ENCODE results near the gene ATP6V1F.

ATP6V1F gene

GRCh38 chr7:128885370-128886187 is 22.9 kb downstream of the ATP6V1F start:
- DNase-seq, result no peak

GRCh38 chr7:128886391-128887168 is 23.9 kb downstream of the ATP6V1F start:
- no peak for DNase-seq

DNA sequence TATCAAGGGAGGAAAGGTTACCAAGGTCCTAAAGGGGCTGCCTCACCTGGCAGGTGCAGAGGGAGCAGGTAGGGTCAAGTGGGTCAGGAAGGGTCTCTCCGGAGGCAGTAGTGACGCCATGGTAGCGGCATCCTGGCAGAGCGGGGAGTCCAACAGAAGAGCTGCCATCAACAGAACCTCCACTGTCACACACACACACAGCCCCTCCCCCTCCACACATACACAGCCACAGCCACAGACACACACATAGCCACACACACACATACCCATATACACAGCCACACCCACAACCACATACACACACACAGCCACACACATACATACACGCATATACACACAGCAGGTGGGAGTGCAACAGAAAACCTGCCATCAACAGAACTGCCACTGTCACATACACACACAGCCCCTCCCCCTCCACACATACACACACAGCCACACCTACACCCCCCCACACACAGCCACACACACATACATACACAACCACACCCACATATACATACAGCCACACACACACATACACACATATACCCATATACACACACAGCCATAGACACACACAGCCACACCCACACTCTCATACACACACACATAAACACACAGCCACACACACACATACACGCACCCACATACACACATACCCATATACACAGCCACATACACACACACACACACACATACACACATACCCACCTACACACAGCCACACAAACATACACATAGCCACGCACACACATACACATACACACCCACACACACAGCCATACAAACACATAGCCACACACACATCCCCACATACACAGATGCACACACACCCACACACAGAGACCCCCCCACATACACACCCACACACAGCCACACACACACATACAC is 24.7 kb downstream of the ATP6V1F start:
- no peak for DNase-seq

GRCh38 chr7:128888039-128888755 is 25.5 kb downstream of the ATP6V1F start:
- no peak for DNase-seq

DNA sequence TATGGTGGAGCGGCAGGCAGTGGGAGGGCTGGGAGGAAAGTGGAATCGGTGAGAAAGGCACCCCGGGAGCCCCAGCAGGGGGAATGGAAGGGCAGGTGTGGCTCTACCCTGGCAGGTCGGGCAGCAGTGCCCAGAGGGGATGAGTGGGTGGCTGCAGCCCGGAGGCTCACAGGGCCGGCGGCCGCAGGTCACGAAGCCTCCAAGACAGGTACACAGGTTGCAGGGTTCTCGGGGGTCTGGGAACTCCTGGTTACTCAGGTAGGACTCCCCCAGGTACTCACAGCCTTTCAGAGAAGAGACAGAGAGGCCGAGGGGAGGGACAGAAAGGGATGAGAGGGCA is 26.1 kb downstream of the ATP6V1F start:
- no peak for DNase-seq

- no peak for DNase-seq
Observed at GRCh38 chr7:128889121-128889520, 26.5 kb downstream of the ATP6V1F start.

- no peak for DNase-seq
Observed at GRCh38 chr7:128890306-128891109, 27.9 kb downstream of the ATP6V1F start.

GRCh38 chr7:128891110-128891941 is 28.7 kb downstream of the ATP6V1F start:
- DNase-seq, result no peak

GRCh38 chr7:128891942-128892269 is 29.2 kb downstream of the ATP6V1F start:
- DNase-seq, result no peak

GRCh38 chr7:128892521-128893250 is 30.0 kb downstream of the ATP6V1F start:
- DNase-seq, result no peak

DNA sequence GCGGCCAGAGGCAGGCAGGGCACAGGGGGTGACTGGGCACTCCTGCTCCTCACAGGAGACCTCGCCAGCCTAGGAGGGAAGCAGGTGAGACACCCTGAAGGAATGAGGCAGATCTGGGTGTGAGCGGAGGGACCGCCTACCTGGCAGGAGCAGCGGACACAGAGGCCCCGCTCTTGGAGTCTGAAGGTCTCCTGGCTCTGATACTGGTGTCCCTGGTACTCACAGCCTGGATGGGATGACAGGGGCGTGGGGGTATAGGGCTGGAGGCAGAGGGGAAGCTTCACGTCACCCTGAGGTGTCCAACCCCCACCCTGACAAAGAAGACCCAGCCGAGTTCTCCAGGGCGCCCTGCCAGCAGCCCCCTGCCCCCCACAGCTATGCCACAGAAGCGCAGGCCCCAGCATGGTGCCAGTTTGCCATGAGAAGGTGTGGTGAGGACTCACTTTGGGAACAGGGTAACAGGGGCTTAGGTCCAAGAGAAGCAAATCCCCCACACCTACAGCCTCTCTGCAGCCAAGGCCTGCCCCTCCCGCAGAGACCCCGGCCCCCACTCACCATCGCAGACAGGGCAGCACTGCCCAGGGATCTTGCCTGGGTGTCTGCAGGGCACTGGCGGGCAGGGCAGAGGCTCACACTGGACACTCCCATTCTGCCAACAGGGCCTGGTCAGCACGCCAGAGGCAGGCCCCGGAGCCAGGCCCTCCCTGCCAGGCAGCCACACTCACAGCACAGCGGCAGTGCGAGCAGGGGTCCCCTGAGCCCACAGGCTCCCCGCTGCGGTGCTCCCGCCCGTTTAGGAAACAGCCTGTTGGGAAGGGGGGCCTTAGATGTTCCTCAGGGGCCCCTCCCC is 30.8 kb downstream of the ATP6V1F start:
- DNase-seq, result no peak

GRCh38 chr7:128894101-128894440 is 31.4 kb downstream of the ATP6V1F start:
- DNase-seq, result no peak

DNA sequence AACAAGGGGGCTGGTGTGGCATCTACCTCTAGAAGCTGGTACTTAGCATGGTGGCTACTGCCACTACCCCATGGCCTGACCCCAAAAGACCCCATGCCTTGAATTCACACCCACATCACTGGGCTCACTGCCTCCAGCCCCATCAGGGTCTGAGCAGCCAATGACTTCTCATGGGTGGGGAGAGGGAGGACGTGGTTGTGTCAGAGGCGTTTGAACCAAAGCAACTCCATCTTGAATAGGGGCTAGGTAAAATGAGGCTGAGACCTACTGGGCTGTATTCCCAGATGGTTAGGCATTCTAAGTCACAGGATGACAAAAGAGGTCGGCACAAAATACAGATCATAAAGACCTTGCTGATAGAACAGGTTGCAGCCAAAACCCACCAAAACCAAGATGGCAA is 32.7 kb downstream of the ATP6V1F start:
- DNase-seq, result no peak

- DNase-seq, result no peak
Observed at GRCh38 chr7:128899392-128899791, 36.7 kb downstream of the ATP6V1F start.

GRCh38 chr7:128900237-128900636 is 37.6 kb downstream of the ATP6V1F start:
- no peak for DNase-seq

DNA sequence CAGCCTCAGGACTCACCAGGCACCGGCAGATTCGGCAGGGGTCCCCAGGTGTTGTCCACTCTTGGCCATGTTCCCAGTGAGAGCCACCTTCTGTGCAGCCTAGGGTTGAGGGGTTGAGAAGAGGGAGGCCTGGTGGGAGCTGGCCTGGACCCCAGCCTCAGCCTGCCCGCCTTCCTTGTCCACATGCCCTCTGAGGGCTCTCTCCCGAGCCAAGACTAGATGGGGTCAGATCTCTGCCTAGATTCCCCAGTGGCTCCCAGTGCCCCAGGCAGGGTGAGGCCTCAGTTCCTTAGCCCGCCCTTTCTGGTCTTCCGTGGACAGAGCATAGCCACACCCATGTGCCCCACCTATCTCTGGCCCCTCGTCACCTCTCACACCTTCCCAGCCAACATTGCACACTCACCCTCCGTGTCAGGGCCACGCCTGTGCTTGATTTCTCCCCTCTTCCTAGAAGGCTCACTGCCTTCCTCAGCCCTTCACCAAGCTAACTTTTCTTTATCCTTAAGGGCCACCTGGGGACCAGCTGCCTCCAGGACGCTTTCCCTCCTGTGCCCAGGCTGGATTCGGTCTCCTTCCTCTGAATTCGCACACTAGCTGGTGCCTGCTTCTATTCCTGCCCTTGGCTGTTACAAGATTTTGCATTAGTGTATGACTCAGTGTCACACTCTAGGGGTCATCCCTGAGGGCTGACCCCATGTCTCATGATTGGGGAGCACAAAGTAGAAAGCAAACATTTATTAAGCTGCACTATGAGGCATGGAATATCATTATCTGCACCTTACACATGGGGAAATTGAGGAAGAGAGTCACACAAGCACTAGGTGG is 40.3 kb downstream of the ATP6V1F start:
- no peak for DNase-seq

- no peak for DNase-seq
Observed at GRCh38 chr7:128903621-128904361, 41.1 kb downstream of the ATP6V1F start.
